Brain microvascular endothelial cell (primary cell): ENCODE data around the gene SNX7.

Experiments used
- DNase-seq: peaks from one replicate; pipeline ENCODE4 v3.0.0-alpha.2; 2020
- H3K27ac ChIP-seq: fragments of 250-450 bp; sonication (Bioruptor Pico); 2 replicates; pipeline ENCODE4 v1.5.1; 2020; ENCODE audit warnings: mild to moderate bottlenecking, moderate library complexity
- H3K27me3 ChIP-seq: fragments of 250-450 bp; sonication (Bioruptor Pico); replicated peaks from 2 replicates; pipeline ENCODE4 v1.5.1; 2020; ENCODE audit warnings: mild to moderate bottlenecking
- H3K36me3 ChIP-seq: fragments of 250-450 bp; sonication (Bioruptor Pico); replicated peaks from 2 replicates; pipeline ENCODE4 v1.5.1; 2020; ENCODE audit warnings: mild to moderate bottlenecking
- H3K4me3 ChIP-seq: 2 replicates; pipeline ENCODE4 v1.5.1; 2011; ENCODE audit warnings: low read depth, mild to moderate bottlenecking, control low read depth, low read length, moderate library complexity
- in situ Hi-C: cut with HindIII; loops from 2 replicates; pipeline ENCODE4 v1.10.0; 2017; ENCODE audit warnings: low sequenced_read_pairs, low pct_ligation_motif_present
- TF ChIP-seq, protein P1 (sequence below): IDR thresholded peaks from 2 replicates; pipeline ENCODE4 v1.5.1; 2011; ENCODE audit warnings: low read depth, mild to moderate bottlenecking, moderate library complexity, low read length, control low read depth, inconsistent platforms; ENCODE audit errors: missing control alignments

The SNX7 gene

GRCh38 chr1:98705591-98705990, 44.1 kb downstream of the SNX7 start:
- in situ Hi-C loops: no loop called here
- no peaks in the 10 kb centered on the region for H3K36me3 ChIP-seq
- DNase-seq: no peak
- TF ChIP-seq, protein P1, sequence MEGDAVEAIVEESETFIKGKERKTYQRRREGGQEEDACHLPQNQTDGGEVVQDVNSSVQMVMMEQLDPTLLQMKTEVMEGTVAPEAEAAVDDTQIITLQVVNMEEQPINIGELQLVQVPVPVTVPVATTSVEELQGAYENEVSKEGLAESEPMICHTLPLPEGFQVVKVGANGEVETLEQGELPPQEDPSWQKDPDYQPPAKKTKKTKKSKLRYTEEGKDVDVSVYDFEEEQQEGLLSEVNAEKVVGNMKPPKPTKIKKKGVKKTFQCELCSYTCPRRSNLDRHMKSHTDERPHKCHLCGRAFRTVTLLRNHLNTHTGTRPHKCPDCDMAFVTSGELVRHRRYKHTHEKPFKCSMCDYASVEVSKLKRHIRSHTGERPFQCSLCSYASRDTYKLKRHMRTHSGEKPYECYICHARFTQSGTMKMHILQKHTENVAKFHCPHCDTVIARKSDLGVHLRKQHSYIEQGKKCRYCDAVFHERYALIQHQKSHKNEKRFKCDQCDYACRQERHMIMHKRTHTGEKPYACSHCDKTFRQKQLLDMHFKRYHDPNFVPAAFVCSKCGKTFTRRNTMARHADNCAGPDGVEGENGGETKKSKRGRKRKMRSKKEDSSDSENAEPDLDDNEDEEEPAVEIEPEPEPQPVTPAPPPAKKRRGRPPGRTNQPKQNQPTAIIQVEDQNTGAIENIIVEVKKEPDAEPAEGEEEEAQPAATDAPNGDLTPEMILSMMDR: no peak
- no peaks in the 10 kb centered on the region for H3K27me3 ChIP-seq
- no peak overlapping the region for H3K4me3 ChIP-seq
- no peak overlapping the region for H3K27ac ChIP-seq

DNA sequence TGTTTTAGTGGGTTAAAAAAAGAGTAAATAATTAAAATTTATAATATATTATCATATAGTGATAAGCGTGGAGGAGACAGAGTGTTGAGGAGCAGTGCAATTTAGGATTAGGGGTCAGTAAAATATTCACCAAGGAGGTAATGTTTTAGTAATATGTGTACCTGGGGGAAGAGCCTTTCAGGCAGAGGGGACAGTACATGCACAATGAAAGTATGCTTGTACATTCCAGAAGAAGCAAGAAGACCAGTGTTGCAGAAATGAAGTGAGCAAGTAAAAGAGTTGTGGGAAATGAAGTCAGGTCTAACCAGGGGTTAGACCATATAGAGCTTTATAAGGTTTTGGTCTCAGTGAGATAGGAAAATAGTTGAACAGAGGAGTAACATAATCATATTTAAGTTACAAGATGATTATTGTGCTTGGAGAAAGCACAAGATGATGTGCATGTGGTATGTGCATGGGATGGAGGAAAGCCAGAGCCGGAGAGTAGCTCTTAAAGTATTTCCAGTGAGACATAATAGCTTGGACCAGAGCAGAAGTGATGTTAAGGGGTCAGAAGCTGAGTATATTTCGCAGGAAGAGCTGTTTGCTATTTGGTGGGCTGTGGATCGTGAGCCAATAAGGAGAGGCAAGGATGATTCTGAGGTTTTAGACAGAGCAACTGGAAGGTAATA, 44.8 kb downstream of the SNX7 start:
- no peaks in the 10 kb centered on the region for H3K27me3 ChIP-seq
- no peak overlapping the region for H3K4me3 ChIP-seq
- in situ Hi-C loops: no loop called here
- no peaks in the 10 kb centered on the region for H3K36me3 ChIP-seq
- H3K27ac ChIP-seq: no peak overlapping the region
- no peak for DNase-seq
- TF ChIP-seq, protein P1: no peak

DNA sequence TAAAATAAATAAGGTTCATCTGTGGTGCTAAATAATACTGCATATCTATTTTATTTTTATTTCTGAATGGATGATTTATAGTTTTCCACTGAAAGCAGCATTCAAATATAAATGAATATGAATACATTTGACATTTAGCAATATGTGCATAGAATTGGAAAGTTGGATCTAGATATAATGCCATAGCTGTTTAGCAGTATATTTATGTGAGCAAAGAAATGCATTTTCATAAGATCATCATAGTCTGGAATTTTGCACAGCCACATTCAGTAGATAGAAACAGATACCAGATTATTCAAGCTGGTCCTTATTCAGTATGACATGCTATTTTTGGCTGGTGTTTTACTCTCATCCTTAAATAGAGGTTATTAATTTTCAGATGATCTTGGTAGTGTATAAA, 46.0 kb downstream of the SNX7 start:
- DNase-seq: no peak
- Histone ChIP-seq H3K27ac (no peak overlapping the region), H3K27me3 (no peaks in the 10 kb centered on the region), H3K36me3 (no peaks in the 10 kb centered on the region), H3K4me3 (no peak overlapping the region)
- in situ Hi-C loops: no loop called here
- TF ChIP-seq, protein P1: no peak

DNA sequence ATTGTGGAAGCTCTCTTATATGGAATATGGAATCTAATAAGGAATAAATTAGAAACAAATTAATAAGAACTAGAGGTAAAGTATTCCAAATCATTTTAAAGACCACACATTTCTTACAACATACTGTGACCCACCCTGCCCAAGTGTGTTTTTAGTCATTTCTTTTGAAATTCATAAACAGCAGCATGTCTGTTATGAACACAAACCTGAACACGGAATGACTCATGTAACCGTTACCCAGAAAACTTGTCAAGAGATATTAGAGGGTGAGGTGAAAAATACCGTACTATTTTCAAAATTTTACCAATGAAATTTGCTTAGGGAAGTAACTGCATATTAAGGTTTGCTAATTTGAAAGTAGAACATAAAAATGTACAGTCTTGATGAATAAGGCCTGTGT, 48.4 kb downstream of the SNX7 start:
- H3K4me3 ChIP-seq: no peak overlapping the region
- TF ChIP-seq, protein P1: no peak
- H3K27ac ChIP-seq: no peak overlapping the region
- H3K27me3 ChIP-seq: no peaks in the 10 kb centered on the region
- no peak for DNase-seq
- in situ Hi-C loops: no loop called here
- H3K36me3 ChIP-seq: no peaks in the 10 kb centered on the region

DNA sequence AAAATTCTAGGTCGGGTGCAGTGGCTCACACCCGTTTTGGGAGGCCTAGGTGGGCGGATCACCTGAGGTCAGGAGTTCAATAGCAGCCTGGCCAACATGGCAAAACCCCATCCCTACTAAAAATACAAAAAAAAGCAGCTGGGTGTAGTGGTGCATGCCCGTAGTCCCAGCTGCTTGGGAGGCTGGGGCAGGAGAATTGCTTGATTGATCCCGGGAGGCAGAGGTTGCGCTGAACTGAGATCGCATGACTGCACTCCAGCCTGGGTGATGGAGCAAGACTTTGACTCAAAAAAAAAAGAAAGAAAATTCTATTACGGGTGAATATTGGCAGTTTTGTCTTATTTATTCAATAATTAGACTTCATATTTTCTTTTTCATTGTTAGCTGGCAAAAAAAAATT, 62.1 kb downstream of the SNX7 start:
- Histone ChIP-seq H3K4me3 (no peak overlapping the region), H3K27me3 (no peaks in the 10 kb centered on the region), H3K36me3 (no peaks in the 10 kb centered on the region), H3K27ac (no peak overlapping the region)
- DNase-seq: no peak
- TF ChIP-seq, protein P1: no peak
- in situ Hi-C loops: no loop called here

DNA sequence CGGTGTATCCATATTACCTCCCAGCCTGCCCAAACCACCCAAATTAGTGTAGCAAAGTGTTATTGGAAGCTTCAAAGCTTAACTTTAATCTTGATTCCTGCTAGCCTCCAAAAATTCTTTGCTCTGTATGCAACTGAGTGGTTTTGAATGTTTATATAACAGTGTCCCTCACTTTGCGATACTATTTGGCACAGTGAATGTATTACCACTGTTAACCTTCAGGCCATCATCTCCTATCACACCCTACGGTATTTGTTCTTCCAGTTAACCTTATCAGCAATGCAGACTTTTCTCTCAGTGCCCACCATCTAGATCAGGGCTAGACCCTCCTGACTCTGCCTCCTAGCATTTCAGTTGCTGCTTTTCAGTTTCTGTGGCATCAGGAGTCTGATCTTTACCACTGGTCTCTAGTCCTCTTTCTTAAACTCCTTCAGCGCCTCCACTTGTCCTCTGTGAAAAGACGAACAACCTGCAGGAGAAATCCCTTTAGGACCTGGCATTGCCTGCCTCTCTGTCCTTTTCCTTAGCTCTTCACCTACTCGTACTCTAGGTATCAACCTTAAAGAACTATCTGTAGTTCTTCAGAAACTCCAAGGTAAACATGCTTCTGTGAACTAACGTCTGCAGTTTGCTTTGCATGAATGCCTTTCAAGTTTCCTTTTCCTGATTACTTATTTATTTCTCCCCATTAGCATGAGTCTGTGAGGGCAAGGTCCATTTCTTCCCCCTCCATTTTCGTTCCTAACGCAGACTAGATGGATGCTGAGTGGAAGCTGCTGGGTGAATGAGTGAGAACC, 71.7 kb downstream of the SNX7 start:
- Histone ChIP-seq H3K4me3 (no peak overlapping the region), H3K36me3 (no peaks in the 10 kb centered on the region), H3K27me3 (no peaks in the 10 kb centered on the region), H3K27ac (no peak overlapping the region)
- TF ChIP-seq, protein P1: no peak
- no peak for DNase-seq
- in situ Hi-C loops: no loop called here
